Fibroblast of peridontal ligament (primary cell): ENCODE results near the gene CALHM3.

Experiments used
- DNase-seq: peaks from one replicate; pipeline ENCODE4 v3.0.0-alpha.2; 2010; ENCODE audit errors: extremely low read depth

Gene CALHM3

DNA sequence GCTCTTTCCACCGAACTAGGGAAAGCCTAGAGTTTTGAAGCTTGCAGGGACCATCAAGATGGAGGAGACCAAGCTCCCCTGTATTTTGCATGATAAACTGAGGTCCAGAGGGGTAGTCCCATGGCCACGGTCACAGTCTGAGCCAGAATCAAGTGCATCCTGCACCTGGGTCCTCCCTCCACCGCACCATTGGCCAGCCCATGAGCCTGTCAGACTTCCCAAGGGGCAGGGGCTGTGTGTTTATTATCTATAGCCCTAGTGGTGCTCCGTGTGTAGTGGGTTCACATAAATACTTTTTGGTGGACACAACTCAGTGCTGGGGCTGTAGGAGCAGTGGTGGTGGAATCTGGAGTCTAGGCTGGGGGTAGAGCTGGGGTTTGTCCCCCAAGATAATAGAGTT, 3.6 kb downstream of the CALHM3 start:
- no peak for DNase-seq

DNA sequence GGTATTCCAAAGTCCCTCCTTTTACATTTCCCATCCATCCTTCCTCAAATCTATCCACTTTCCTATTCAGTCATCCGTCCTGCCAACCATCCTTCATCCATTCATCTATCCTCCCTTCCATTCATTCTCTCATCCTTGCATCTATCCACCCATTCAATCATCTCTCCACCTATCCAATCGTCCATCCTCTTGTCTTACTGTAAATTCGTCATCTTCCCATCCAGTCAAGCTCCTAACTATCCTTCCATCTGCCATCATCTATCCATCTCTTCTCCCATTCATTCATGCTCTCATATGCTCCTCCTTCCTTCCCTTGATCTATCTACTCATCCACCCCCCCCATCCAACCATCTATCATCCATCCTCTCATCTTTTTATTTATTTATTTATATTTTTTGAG, 5.0 kb downstream of the CALHM3 start:
- DNase-seq, result no peak

DNA sequence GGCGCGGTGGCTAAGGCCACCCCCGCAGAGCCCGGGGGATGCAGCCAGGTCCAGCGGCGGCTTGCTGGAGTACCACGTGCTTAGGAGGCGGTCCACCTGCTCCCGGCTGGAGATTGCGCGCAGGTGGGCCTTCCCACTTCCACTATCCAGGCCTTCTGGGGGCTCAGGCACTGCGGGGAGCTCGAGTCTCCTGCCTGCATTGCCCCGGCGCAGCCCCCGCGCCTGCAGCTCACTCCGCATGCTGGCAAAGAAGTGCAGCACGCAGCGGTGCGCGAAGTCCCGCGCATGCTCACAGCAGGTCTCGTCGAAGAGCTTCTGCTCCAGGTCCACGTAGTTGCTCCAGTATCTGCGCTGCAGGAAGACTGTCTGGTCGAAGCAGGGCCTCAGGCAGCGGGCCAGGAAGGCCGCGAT, 5.8 kb downstream of the CALHM3 start:
- DNase-seq, result no peak

DNA sequence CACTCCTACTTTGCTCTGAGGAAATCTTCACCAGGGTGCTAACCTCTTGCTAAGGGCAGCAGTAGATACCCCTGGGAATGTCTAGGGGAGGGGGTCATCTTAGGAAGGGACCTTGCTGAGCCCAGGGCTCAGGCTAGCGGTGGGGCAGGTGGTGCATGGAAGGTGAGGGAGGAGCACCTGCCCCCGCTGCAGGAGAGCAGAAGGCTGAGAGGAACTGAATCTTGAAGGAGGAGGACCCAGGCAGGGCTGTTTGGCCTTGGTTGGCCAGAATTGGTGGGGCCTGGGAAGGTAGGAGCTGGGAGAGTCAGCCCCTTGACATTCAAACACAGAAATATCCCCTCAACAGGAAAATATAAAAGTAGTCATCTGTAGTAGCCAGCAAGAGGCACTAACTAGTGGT, 7.0 kb downstream of the CALHM3 start:
- no peak for DNase-seq

DNA sequence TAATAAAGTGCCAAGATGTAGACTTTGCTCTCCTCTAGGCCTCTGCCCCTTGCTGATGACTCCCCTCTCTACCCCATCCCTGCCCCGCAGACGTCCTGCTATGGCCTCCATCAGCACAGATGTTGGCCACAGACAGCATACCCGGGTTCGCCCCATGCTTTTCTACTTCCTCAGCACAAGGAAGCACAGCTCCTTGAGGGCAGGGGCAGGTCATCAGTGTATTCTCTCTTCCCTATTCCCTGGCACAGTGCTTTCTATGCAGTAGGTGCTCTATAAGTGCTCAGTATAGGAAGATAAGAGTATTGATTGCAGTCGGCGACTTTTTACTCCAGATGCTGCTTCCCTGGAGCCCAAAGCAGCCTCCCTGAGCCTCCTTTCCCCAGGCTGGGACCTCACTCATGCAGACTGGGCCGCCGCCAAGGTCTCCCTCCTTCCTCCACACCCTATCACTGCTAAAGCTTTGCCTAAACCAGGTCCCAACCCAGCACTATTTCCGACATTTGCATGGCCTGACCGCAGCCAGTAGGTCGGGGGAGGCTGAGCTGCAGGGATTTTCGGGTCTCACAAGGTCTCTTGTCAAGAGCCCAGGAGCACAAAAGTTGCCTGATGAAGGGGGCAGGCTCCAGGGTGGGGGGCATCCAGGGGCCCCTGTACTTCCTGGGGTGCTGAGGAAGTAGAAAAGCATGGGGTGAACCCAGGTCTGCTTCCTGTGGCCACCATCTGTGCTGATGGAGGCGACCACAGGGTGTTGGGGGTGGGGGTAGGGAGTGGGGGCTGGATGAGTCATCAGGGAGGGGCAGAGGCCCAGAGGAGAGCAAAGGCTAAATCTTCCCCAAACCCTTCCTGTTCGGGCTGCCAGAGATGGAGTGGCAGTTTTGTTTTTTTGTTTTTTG, 8.0 kb downstream of the CALHM3 start:
- no peak for DNase-seq

DNA sequence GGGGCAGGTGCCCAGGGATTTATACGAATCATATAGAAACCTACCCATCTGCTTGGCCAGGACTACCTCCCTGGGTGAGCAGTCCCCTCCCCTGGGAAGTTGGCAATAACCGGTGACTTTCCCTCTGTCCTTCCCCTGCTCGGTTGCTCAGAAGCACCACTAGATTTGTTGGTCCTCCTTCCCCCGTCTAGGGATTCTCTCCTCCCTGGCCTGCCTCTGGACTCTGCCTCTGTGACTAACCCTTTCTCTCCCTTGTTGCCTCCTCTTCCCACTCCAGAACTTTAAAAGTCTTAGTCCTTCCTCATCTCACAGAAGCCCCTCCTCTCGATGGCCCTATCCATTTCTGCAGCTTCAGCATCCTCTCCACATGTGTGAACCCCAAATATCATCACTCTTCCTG, 9.8 kb downstream of the CALHM3 start:
- no peak for DNase-seq

DNA sequence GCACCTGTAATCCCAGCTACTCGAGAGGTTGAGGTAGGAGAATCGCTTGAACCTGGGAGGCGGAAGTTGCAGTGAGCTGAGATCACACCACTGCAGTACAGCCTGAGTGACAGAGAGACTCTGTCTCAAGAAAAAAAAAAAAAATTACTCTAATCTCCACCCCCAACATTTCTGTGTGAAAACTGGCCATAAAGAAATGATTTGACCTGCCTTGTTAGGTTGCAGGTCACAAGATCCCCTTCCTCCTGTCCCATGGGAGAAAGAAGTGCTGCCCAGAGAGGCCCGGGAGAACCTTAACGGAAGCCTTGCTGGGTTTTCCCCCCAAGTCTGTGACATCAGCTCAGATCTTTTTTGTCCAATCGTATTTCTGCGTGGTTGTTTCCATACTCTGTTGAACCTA, 11.6 kb downstream of the CALHM3 start:
- no peak for DNase-seq

DNA sequence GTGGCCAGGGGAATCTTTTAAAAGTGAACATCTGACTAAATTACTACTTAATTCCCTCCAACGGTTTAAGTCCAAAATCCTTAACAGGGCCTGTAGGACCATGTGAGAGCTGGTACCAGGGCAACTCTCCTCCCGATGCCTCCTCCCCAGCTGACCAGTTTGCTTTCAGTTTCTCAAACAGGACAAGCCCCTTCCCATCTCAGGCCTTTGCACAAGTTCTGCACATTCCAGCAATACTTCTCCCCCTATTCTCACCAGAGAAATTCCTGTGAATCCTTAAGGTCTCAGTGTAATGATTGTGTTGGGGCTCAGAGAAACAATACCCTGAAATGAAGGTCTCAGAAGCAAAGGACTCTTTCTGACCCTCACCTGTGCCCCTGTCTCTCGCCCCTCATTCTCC, 12.3 kb downstream of the CALHM3 start:
- peak; percentile 25 for DNase-seq

DNA sequence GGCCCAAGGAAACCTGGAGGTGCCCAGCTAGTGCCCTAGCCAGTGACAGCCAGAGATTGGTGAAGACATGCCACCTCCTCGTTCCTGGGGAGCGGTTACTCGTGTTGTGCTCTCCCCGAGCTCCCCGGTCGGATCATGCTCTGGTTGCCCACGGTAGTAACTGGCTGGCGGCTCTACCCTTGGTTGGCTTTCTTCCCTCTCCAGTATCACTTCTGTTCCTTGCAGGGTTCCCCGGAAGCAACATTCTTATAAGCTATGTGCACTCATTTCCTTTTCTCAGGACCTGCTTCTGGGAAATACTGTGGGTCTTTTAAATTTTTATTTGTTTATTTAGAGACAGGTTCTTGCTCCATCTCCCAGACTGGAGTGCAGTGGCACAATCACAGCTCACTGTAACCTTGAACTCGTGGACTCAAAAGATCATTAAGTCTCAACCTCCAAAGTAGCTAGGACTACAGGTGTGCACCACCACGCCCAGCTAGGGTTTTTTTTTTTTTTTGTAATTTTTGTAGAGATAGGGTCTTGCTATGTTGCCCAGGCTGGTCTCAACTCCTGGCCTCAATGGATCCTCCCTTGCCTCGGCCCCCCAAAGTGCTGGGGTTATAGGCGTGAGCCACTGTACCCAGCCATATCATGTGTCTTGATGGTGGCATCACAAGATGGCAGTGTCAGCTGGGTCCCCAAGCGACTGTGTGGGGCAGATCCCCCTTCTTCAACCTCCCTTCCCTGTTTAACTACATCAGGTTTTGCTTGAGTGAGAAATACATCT, 13.4 kb downstream of the CALHM3 start:
- DNase-seq, result no peak

DNA sequence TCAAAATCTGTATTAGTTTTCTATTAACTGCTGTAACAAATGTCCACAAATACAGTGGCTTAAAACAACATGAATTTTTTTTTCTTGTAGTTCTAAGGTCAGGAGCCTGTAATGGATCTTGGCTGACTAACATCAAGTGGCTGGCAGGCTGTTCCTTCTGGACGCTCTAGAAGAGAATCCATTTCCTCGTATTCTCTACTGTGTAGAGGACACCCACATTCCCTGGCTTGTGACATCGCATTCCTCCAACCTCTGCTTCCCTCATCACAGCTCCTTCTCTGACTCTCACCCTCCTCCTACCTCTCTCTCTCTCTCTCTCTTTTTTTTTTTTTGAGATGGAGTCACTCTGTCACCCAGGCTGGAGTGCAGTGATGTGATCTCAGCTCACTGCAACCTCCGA, 15.5 kb downstream of the CALHM3 start:
- DNase-seq, result no peak

DNA sequence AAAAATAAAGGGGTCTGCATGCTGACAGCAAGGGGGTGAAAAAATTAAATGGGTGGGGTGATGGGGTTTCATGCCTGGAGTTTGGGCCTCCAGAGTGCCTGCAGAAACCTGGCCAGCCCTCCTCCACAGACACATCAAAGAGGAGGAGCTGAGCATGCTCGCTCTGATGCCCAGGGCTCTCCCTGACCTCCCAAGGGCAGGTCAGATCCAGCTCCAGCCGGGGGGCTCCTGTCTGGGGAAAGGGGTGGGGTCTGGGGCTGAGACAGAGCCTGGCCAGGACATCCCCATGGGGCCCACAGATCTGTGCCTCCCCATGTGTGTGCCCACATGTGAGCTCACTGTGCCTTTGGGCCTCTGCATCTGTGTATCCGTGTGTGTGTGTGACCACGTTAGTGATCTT, 19.4 kb downstream of the CALHM3 start:
- no peak for DNase-seq

DNA sequence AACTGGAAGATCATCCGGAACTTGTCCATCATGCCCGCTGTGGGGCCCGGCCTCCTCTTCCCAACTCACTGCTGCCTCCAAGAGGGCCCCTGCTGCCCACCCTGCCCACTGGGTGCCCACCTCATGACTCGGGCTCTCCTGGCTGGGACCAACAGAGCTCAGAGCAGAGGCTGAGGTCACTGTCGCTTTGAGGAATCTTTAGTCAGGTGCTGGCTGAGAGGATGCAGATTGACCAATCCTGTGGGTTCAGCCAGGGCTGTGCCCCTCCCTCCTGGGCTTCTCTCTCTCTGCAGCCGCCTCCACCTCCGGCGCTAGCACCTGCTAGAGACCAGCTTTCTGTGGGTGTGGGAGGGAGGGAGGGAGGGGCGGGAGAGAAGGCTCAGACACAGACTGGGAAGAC, 20.3 kb downstream of the CALHM3 start, which contains the start of gene CALHM1:
Gene CALHM1, minus strand, starts transcription at position 181 of the 400 bp plus-strand sequence. Its CDS starts 149 bp downstream, at position 32.
- DNase-seq, result no peak

DNA sequence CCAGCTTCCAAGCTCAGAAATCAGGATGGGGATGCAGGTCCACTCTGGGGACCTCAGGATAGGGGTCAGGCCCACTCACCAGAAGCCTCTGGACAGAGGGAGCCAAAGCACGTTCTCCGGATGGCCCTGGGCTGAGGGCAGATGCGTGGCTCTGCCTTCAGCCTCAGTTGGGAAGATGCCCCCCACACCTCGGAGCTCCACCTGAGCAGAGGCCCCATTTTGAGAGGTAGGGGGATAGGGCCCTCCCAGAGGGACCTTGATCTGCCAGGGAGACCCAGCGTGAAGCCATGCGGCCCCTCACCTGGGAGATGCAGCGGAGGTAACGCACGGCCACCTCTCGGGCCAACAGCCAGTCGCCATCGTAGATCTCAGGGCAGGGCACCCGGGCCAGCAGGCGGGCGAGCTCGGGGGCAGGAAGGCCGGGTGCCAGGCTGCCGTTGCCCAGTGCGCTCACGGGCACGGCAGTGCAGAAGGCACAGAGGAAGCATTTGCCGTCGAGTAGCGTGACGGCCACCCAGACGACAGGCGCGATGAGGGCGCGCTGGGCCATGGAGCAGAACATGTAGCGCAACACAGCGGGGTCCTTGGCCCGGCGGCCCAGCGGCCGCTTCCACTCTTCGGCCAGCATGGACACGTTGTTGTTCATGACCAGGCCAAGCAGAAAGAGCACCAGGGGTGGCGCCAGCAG, 21.0 kb downstream of the CALHM3 start:
- DNase-seq, result no peak

DNA sequence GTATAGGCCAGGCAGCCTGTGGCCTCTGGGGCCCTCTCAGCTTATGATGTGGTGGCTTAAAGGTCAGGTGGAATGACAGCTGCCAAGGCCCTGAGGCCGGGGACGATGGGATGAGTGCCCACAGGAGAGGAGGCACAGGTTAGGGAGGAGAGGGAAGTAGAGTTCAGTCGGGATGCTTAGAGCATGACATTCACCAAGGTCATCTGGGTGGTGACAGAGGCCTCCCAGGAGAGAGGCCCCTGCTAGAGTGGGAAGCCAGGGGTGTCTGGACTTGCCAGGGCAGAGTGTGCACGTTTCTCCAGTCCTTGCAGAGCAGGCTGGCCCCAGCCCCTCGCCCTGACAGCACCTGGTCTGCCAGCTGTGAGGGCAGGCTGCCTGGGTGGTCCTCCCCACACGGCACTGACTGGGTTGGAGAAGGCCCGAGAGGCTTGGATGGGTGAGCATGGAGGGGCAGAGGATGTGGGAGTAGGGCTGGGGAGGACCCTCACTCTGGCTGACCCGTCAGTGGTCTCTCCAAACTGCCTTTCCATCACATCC, 21.8 kb downstream of the CALHM3 start:
- no peak for DNase-seq

DNA sequence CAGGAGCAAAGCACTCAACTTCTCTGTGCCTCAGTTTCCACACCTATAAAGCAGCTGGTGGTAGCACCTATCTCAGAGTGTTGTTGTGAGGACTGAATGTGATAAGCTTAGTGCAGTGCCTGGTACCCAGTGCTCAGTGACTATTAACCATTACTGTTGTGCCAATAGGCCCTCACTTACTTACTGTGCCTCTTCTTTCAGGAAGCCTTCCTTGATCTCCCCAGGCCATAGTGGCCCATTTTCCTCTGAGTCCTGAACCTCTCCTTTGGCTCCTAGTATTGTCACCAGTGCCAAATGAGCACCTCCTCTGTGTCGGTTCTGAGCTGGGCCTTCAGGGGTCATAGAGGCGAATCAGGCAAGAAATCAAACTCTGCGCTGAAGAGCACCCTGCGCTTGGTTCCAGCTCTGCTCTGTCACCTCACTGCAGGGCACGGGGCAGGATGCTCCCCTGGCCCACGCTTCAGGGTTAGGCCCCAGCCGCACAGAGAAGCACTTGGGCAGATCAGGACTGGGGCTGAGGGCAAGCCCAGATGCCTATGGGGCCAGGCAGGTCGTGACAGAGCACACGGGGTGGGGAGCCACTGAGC, 22.9 kb downstream of the CALHM3 start:
- no peak for DNase-seq

DNA sequence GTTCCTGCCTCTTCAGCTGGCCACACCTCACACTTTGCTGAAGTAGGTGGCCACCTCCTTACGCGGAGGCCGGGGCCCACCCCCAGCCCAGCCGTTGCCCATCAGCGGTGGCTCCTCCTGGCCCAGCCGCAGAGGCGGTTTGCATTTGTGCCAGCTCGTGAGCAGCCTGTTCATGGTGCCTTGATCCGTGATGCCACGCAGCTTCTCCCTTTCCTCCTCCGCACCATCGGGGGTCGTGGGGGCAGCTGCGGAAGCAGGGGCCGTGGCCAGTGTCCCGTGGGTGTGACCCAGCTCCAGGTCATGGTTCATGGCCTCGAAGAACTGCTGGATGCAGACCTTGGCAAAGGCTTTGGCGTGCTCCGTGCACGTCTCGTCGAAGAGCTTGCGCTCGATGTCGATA, 23.8 kb downstream of the CALHM3 start:
- DNase-seq, result no peak

DNA sequence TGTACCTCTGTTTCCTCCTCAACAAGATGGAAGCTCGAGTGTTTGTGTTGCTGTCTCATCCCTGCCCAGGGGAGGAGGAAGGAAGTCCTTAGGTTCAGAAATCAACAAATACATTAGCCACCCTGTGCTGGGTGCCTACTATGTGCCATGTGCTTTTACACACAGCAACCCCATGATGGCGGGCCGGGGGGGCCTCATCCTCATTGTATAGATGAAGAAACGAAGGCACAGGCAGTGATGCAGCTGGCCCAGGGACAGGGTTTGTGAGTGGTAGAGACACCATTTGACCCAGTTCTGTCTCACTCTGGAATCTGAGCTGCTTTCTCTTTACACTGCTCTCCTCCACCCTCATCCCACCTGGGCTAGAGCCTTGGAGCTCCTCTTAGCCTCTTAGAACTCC, 25.0 kb downstream of the CALHM3 start:
- DNase-seq, result no peak

DNA sequence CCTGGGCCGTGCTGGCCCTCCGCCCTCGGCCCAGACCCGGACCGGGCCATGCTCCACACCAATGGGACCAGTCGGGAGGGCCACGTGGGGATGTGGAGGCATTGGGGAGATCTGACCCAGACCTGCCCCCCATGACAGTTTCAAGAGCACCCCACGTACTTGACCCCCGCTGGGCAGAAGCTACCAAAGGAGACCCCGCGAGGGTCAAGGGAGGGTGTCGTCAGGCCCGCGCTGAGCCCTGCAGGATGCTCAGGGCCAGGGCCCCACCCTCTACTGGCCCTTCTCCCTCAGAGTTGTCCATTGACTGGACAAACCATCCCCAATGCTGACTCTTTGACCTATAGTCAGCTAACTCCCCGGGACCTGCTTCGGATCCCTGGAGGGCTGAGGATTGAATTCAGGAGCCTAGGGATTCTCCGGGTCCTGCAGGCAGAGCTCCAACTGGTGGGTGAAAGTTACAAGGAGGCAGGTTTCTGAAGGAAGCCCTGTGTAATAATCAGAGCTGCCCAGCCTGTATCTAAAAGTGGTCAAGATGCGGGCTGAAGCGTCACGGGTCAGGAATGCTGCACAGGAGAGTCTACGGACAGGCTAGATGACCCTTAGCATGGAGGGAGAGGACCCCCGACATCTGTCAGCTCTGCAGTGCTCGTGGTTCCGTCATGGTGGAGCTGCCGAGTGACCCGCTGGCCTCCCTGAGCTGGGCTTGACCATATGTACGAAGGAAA, 26.4 kb downstream of the CALHM3 start:
- no peak for DNase-seq

DNA sequence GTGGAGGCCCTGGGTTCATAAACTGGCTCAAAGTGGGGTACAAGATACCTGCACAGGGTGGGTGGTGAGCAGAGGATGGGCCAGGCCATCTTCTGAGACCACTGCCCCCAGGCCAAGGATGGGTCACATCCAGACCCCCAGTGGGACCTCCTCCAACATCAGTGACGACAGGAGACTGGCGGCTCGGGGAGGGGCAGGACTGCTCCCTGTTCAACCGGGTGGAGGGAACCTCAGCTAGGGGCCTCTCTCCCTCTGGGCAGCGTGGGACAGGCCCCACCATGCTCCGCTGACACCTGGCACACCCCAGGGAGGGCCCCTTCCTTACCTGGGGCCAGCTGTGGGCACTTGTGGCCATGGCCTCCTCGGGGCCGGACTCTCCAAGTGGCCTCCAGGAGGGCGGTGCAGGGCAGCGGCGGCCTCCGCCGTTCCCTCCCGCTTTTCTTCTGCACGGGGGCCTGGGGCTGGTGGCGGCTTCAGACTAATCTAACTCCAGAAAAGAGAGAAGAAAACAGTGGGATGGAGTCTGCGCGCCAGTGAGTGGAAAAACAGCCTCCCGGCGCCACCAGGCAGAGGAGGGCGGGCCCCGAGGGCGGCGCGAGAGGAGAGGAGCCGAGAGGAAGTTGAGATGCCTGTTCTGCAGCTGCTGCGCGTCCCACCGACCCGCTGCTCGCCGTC, 27.1 kb downstream of the CALHM3 start, which contains the start of gene CALHM2:
Gene CALHM2, minus strand, starts transcription at position 540 of the 675 bp plus-strand sequence. CDS start 2,429 bp downstream, outside the sequence.
- DNase-seq, result peak; percentile 40

DNA sequence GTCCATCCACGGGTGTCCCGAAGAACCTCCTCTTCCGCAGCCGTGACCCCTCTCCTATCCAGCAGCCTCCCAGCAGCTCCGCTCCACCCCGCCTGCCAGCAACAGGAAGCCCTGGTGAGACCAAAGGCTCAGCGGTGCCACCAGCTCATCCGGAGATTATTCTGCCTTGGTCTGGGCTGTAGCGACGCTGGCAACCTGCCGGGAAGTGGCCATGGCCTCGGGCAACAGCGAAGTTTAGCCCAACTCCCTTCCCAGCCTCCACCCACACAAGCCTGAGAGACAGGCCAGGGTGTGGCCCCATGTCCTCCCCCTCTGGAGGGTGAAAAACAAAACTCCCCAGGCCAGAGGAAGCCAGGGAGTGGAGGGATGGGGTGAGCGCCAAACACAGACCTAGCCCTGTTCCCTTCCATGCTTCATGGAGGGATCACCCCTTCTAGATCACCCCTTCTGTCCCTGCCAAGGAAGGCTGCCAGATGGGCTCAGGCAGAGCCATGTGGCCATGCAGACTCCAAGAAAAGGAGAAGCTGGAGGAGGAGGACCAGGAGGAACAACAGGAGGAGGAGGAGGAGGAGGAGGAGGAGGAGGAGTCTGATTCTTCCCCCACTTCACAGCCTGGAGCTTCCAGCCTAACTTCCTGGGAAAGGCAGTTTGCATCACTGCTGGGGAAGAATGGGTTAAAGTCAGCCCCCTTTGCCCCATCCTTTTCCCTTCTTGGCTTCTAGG, 27.8 kb downstream of the CALHM3 start:
- peak; percentile 38 for DNase-seq
